ENCODE data around the gene EEF1AKMT2.

- TF ChIP-seq CTCF (conservative IDR thresholded peaks at IDR 0.05; ENCODE audit: low read depth, low read length) (no peak), EZH2 (IDR thresholded peaks at IDR 0.05; ENCODE audit: borderline replicate concordance, low read depth, low read length, poor library complexity, severe bottlenecking) (no peak)
These were observed 44.7 kb downstream of the EEF1AKMT2 start for GRCh38 chr10:124746992-124747391.
